ENCODE data around the gene GATA3.

GATA3 gene

GRCh38 chr10:8064436-8064835, 9.9 kb downstream of the GATA3 start:
- DNase-seq (ENCODE audit: low read depth in 2 of 2), result no peak

DNA sequence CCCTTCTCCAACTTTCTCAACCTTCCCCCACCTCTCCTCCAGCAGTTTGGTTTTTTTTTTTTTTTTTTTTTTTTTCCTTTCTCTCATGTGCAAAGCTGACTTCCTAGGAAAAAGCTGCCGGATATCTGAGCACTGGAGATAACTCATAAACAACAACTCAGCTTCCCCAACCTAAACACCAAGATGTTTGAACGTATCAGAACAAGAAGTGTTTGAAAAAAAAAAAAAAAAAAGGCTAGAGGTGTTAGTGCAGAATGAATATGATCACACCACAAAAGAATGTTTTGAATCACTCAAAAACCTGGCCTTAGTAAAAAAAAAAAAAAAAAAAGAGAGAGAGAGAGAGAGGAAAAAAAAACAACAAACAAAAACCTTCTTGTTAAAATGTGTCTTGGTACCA, 11.2 kb downstream of the GATA3 start:
- DNase-seq (ENCODE audit: low read depth in 2 of 2), result no peak

- DNase-seq (ENCODE audit: low read depth in 2 of 2), result no peak
These were observed 11.6 kb downstream of the GATA3 start for GRCh38 chr10:8066124-8066523.

DNA sequence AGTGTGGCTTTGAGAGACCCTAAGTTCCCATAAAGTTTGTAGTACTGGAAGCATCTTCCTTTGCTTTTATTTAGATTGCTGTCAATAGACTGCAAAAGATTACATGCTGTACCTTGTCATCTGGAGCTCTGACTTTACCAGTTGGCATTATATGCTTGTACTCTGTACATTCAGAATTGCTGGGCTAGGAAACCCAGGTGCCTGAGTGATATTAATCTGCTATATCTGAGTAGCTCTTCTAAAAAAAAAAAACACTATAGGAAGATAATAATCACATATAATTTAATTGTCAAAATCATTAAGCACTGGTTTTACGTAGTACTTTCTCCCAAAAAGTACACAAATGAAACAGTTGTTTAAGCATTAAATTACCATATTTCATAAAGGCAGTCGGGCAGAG, 12.3 kb downstream of the GATA3 start:
- no peak for DNase-seq (ENCODE audit: low read depth in 2 of 2)

GRCh38 chr10:8069108-8069507, 14.6 kb downstream of the GATA3 start:
- no peak for DNase-seq (ENCODE audit: low read depth in 2 of 2)

- no peak for DNase-seq (ENCODE audit: low read depth in 2 of 2)
These were observed 15.1 kb downstream of the GATA3 start for GRCh38 chr10:8069627-8070026.

- no peak for DNase-seq (ENCODE audit: low read depth in 2 of 2)
These were observed 16.0 kb downstream of the GATA3 start for GRCh38 chr10:8070440-8070839.

DNA sequence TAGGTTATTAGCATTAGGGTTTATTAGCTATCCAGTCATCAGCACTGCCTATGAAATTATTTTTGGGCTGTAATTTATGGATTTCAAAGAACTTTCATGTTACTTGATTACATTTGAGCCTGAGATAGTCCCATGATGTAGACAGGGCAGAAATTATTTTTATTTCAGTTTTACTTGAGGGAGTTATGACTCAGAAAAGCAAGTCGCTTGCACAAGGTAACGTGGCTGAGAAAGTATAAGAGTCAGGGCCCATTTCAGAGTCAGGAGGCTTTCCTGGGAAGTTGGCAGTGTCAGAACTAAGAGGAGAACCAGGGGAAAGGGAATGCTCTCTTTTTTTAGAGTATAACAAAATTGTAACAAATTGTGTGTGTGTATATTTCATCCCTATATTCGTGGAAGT, 16.5 kb downstream of the GATA3 start:
- DNase-seq (ENCODE audit: low read depth in 2 of 2), result no peak

GRCh38 chr10:8071666-8072065, 17.2 kb downstream of the GATA3 start:
- no peak for DNase-seq (ENCODE audit: low read depth in 2 of 2)

GRCh38 chr10:8072211-8072610, 17.7 kb downstream of the GATA3 start:
- DNase-seq (ENCODE audit: low read depth in 2 of 2), result no peak

GRCh38 chr10:8073691-8074416, 19.4 kb downstream of the GATA3 start:
- DNase-seq (ENCODE audit: low read depth in 2 of 2), result no peak

GRCh38 chr10:8074881-8075280, 20.4 kb downstream of the GATA3 start:
- no peak for DNase-seq (ENCODE audit: low read depth in 2 of 2)

- DNase-seq (ENCODE audit: low read depth in 2 of 2), result no peak
These were observed 21.1 kb downstream of the GATA3 start for GRCh38 chr10:8075282-8076260.

DNA sequence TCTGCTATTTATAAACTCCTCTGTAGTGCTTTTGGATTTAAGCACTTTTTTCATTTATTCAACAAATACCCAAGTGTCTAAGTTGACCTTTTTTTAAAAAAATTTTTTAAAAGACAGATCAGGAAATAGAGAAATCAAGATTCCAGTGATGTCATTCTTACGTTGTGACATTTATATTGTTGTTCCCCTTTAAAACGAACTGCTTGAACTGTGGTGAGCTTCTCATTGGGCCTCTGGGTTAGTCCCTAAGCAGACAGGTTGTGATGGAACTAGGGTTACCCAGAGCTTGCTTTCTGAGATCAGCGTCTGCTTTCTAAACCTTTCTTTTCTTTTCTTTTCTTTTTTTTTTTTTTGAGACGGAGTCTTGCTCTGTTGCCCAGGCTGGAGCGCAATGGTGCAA, 22.4 kb downstream of the GATA3 start:
- no peak for DNase-seq (ENCODE audit: low read depth in 2 of 2)

DNA sequence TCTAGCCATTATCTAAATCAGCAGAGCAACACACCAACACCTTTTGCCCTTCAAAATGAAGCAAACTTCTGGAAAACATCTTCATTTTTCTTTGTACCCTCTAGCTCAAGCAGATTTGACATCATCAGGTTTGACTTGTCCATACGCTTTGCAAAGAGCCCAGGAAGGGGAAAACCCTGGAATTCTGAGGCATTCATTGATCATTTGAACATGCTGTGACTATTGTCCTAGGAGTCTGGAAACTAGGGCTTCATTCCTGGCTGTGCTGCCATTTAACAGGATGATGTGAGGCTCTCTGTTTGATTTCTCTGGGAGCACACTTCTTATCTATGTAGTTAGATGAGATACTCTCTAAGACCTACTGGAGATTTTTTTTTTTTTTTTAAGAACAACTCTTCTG, 23.5 kb downstream of the GATA3 start:
- no peak for DNase-seq (ENCODE audit: low read depth in 2 of 2)

DNA sequence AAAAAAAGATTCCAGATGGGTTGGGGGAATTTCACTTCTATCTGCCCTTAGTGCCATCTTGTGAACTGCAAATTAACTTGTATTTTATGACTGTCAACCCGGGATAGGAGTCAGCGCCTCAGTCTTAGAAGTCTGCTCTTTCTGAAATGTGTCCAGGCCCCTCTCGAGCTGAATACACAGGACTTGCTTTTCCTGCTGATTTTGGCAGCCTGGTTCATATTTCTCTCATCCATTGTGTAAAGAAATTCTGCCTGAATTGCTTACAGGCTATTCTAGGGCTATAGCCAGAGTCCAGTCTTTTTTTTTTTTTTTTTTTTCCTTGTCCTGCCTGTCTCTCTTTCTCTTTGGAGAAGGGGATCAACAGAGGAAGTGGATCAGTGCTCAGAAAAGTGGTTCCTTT, 24.6 kb downstream of the GATA3 start:
- DNase-seq (ENCODE audit: low read depth in 2 of 2), result no peak

GRCh38 chr10:8084799-8085198, 30.3 kb downstream of the GATA3 start:
- DNase-seq (ENCODE audit: low read depth in 2 of 2), result no peak

- no peak for DNase-seq (ENCODE audit: low read depth in 2 of 2)
These were observed 30.8 kb downstream of the GATA3 start for GRCh38 chr10:8085251-8085650.

DNA sequence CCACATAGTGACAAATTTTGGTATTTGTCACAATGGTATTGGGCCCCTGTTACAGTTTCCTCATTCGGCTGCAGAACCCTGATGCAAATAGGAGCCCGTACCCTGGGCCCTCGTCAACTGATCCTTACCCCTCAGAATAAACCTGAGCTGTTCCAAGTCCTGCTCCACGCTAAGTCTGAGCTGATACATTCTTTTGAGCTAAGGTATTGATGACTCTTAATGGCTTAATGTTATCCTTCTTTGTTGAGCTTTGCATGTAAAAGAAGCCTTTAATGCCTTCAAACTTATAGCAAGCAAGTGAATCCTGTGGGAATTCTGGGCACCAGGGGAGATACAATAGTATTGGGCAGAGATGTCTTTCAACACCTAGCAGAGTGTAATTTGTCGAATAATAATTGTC, 31.8 kb downstream of the GATA3 start:
- no peak for DNase-seq (ENCODE audit: low read depth in 2 of 2)

DNA sequence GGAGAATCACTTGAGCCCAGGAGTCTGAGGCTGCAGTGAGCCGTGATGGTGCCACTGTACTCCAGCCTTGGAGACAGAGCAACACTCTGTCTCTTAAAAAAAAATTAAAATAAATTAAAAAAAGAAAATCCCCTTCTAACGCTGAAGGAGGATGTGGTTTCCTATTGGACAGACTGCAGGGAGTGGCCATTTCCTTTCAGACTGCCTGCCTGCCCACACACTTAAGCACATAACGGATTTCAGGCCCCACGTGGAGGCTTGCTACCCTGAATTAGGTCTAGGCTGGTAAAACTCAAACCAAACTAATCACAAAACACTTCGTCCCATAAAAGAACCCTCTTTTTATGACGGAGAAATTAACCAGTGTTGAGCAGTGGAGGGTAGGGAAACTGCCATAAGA, 34.0 kb downstream of the GATA3 start:
- DNase-seq (ENCODE audit: low read depth in 2 of 2), result no peak

DNA sequence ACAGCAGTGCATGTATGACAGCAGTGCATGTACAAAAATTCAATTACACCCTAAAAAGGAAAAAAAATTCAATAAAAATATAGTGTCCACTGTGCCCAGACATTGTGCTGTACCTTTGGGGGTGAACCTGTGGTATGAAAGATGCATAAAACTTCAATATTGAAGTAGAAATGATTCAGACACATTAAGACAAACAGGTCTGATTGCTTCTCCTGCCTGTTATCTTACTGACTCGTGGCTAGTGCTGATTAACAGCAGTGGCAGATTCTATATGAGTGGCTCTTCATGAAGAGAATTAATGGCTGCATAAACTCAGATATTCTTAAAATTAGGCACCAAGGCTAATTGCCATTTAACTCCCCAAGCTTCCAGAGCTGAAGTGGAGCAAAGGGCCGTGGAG, 37.9 kb downstream of the GATA3 start:
- DNase-seq (ENCODE audit: low read depth in 2 of 2), result no peak

DNA sequence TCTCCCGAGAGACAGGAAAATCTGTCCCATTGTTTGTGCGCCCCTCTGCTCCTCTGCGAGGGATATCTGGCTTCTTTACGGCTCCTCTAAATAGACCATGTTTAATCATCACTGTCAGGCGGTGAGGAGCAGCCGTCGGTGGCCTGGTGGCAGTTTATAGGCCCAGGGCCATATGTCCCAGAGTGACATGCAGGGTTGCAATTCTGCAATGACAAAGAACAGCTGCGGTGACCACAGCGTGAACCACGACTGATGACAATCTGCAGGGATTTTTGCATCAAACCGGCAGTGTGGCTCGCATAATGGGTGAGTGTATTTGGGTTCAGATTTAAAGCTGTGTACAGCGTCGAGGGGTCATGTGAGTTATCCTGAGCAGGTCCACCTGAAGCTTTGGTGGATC, 41.5 kb downstream of the GATA3 start:
- DNase-seq (ENCODE audit: low read depth in 2 of 2), result no peak

GRCh38 chr10:8096931-8097330, 42.4 kb downstream of the GATA3 start:
- DNase-seq (ENCODE audit: low read depth in 2 of 2), result no peak

All from stimulated activated CD4-positive, alpha-beta T cell treated with anti-CD3 and anti-CD28 coated beads, Interleukin-15, amount 100 ng/mL, for 48 hours (primary cell).